GM12874 (cell line): ENCODE data around the gene FBXO45.
A peak's percentile ranks its signal among the peaks of the same experiment; 100 is the strongest.

ENCODE experiments used
- TF ChIP-seq, protein P1 (sequence below): IDR thresholded peaks from 2 replicates; pipeline ENCODE4 v1.5.1; 2011; ENCODE audit warnings: low read depth, mild to moderate bottlenecking, control low read depth, low read length, moderate library complexity; ENCODE audit not compliant: insufficient read depth

The FBXO45 gene

DNA sequence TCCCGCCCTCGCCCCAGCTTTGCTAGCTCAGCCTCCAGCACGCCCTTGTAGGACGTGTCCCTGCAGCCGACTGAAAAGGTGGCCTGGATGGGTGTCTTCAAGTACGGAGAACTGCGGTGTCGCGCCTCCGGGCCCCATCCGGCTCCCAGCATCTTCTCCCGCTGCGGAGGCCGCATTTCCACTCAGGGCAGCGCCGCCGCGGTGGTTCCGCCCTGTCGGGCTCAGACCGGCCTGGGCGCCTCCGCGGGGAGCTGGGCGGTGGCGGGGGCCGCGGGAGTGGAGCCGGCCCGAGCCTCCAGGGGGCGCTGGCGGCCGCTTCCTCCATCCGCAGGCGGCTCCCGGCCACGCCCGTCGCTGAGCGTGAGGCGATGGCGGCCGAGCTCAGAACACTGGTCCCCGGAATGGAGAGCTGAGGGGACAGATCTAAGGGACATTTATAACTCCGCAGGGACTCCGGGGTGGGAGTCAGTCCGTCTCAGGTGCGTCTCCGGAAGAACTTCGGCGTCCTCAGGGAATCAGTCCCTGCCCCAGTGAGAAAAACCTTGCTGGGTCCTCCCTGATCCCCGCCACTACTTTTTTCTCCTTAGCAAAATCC lies 39.7 kb upstream of the FBXO45 start:
- TF ChIP-seq, protein P1, sequence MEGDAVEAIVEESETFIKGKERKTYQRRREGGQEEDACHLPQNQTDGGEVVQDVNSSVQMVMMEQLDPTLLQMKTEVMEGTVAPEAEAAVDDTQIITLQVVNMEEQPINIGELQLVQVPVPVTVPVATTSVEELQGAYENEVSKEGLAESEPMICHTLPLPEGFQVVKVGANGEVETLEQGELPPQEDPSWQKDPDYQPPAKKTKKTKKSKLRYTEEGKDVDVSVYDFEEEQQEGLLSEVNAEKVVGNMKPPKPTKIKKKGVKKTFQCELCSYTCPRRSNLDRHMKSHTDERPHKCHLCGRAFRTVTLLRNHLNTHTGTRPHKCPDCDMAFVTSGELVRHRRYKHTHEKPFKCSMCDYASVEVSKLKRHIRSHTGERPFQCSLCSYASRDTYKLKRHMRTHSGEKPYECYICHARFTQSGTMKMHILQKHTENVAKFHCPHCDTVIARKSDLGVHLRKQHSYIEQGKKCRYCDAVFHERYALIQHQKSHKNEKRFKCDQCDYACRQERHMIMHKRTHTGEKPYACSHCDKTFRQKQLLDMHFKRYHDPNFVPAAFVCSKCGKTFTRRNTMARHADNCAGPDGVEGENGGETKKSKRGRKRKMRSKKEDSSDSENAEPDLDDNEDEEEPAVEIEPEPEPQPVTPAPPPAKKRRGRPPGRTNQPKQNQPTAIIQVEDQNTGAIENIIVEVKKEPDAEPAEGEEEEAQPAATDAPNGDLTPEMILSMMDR: peak; percentile 83

DNA sequence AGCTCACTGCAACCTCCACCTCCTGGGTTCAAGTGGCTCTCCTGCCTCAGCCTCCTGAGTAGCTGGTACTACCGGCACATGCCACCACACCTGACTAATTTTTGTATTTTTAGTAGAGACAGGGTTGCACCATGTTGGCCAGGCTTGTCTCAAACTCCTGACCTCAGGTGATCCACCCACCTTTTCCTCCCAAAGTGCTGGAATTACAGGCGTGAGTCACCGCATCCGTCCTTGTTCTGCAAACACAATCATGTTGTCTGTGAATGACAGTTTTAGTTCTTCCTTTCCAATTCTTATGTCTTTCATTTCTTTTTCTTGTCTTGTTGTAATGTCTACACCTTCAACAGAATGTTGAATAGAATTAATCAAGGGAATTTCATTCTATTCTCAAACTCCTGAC lies 37.0 kb upstream of the FBXO45 start:
- TF ChIP-seq, protein P1: no peak

DNA sequence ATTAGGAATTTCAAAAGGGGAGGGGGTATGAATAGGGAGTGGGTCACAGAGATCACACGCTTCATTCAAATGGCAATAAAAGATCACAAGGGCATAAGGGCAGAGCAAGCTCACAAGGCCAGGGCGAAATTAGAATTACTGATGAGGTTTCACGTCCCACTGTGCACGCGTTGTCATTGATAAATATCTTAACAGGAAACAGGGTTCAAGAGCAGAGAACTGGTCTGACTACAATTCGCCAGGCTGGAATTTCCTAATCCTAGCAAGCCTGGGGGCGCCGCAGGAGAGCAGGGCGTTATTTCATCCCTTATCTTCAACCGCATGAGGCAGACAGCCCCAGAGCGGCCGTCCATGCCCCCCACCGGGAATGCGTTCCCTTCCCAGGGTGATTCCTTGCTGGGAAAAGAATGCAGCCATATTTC lies 35.2 kb upstream of the FBXO45 start:
- TF ChIP-seq, protein P1: no peak

DNA sequence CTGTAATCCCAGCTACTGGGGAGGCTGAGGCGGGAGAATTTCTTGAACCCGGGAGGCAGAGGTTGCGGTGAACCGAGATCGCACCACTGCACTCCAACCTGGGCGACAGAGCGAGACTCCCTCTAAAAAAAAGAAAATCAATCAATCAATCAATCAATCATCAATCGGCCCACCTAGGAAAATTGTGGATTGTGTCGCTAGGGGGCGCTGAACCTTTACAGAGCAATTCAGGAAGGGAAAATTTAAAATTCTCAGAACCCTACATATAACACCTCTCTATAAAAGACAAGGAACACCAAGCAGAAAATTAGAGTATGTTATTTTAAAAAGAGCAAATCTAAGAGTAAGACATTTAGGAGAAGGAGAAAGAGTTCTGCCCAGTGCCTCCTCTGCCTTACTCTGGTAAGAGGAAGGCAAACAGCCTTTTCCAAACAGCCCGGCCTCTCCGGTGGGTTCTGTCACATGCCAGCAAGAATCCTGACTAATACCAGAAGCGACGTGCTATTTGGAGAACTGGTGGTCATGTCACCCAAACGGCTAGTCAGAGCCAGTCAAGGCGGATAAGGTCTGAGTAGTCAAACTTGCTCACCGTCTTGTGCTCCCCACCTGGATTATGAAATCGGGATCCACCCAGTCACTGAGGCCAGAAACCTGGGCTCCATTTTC lies 31.0 kb upstream of the FBXO45 start:
- TF ChIP-seq, protein P1: peak; percentile 45; the same call in 1 of the 2 replicates

DNA sequence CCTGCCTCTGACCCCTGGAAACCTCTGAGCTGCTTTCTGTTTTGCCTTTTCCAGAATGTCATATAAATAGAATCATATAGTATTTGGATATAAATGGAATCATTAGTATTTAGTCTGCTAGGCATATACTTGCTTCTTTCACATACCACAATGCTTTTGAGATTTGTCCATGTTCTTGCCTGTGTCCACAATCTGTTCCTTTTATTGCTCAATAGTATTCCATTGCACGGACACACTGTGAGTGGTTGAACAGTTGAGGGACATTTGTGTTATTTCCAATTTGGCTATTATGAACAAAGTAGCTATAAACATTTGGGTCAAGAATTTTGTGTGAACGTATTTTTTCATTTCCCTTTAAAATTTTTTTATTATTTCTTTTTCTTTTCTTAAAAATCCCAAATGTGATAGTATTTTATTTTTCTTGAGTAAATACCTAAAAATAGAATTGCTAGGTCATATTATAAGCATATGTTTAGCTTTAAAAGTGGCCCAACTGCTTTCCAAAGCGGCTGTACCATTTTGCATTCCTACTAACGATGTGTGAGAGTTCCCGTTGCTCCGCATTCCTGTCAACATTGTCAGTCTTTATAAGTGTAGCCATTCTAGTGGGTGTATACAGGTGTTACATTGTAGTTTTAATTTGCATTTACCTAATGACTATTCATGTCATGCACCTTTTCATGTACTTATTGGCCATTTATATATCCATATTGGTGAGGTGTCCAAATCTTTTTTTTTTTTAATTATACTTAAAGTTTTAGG lies 26.6 kb upstream of the FBXO45 start:
- TF ChIP-seq, protein P1: no peak

DNA sequence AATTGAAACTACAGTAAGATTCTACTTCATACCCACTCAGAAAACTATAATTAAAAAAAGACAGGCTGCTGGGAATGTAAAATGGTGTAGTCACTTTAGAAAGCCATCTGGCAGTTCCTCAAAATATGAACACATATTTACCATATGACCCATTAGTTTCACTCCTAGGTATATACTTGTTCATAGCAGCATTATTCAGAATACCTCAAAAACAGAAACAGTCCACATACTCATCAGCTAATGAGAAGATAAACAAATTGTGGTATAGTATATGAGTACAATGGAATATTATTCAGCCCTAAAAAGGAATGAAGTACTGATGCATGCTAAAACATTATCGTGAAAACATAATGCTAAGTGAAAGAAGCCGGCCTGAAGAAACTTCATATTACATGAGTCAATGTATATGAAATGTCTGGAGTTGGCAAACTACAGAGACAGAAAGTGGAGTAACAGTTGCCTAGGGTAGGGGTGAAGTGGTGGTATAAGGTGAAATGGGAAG lies 23.9 kb upstream of the FBXO45 start:
- TF ChIP-seq, protein P1: no peak

DNA sequence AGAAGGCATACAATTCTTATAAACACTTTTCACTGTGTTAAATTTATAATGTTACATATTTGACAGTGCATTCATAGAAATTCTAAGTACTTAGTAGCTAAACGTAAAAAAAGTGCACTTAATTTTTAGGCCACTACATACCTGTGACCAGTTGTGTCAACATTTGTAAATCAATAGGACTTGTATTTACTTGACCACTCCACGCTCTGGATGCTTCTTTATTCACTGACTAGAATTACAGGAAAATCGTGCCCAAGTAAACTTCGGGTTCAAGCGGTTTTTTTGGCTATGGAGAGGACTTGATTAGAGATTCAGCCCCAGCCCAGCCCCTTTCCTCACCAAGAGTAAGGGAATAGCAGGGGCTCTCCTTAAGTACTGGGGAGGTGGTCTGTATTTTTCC lies 21.9 kb upstream of the FBXO45 start:
- TF ChIP-seq, protein P1: no peak
